Esophagus muscularis mucosa (tissue), 4 donors: Measurements from ENCODE around the gene SCFD1. TPM values are rescaled to one million over a fixed set of nuclear protein-coding genes. Genes with fewer than 3 reads are reported as not detected.
"Not testable (repeated sequence)": the region's sequence is repeated elsewhere in the genome, so short reads cannot be mapped to it uniquely, and the experiment has no call there.

Source experiments
- DNase-seq: peaks from one replicate; pipeline ENCODE4 v3.0.0-alpha.2; 2017; ENCODE audit errors: extremely low spot score
- H3K27ac ChIP-seq, 4 donors: fragments of 200-600 bp; sonication (generic); replicated peaks in 1 of 4; 1 replicate in 3 of 4; 2 replicates in 1 of 4; pipeline ENCODE4 v1.5.1; 2016 to 2019; ENCODE audit warnings: mild to moderate bottlenecking in 1 of 4
- H3K27me3 ChIP-seq, 4 donors: fragments of 200-600 bp; sonication (generic); one replicate each; pipeline versions ENCODE4 v1.5.1 to v1.6.0; 2016 to 2019
- H3K36me3 ChIP-seq, 4 donors: fragments of 200-600 bp; sonication (generic); one replicate each; pipeline ENCODE4 v1.5.1; 2016 to 2019
- H3K4me1 ChIP-seq, 4 donors: fragments of 200-600 bp; sonication (generic); one replicate each; pipeline ENCODE4 v1.5.1; 2016 to 2019
- H3K4me3 ChIP-seq, 4 donors: fragments of 200-600 bp; sonication (generic); 1 replicate in 2 of 4; 2 replicates in 2 of 4; pipeline ENCODE4 v1.5.1; 2016 to 2019; ENCODE audit warnings: mild to moderate bottlenecking in 4 of 4, moderate library complexity in 1 of 4
- H3K9me3 ChIP-seq, 4 donors: fragments of 200-600 bp; sonication (generic); 1 replicate in 3 of 4; 2 replicates in 1 of 4; pipeline ENCODE4 v1.5.1; 2016 to 2019
- EP300 ChIP-seq: sonication (generic); formaldehyde crosslinking; IDR thresholded peaks from one replicate; pipeline ENCODE4 v1.6.1; 2017; ENCODE audit warnings: antibody characterized with exemption
- POLR2A ChIP-seq: fragments of 450-650 bp; IDR thresholded peaks from one replicate; pipeline ENCODE4 v1.6.1; 2017; ENCODE audit warnings: antibody characterized with exemption, moderate library complexity, mild to moderate bottlenecking, low read depth
- POLR2AphosphoS5 ChIP-seq, 2 donors: sonication (generic); formaldehyde crosslinking; IDR thresholded peaks; one replicate each; pipeline ENCODE4 v1.6.1; 2017; ENCODE audit warnings: antibody characterized with exemption in 2 of 2
- WGBS: methylation state at CpG from one replicate; pipeline ENCODE4 v1.1.5; 2018; 5-methylcytosine and 5-hydroxymethylcytosine counted together
- intact Hi-C: fragments of 100-400 bp; cut with DNase I; formaldehyde crosslinking; loops from one replicate; pipeline ENCODE4 v1.15.1; 2023
- total RNA-seq, 4 donors: library from RNA; depleted of rRNA; stranded (reverse); fragments of >200 nt; gene quantifications; one replicate each; pipeline versions ENCODE4 v1.1.0 to v1.2.1, GENCODE V29; 2016
- TF ChIP-seq, protein P1 (sequence below), 3 experiments: fragments of 200-600 bp in 2 of 3; fragments of 450-650 bp in 1 of 3; sonication (generic) in 2 of 3; IDR thresholded peaks; one replicate each; pipeline ENCODE4 v1.5.1; 2017 to 2019; ENCODE audit warnings: antibody characterized with exemption in 3 of 3, mild to moderate bottlenecking in 2 of 3, moderate library complexity in 1 of 3

Gene SCFD1
- total RNA-seq, 4 donors from 2014 or later = 29.6 to 45.7 (median 33.0) TPM

GRCh38 chr14:30669594-30669993 lies 47.5 kb downstream of the SCFD1 start:
- no peaks in the 10 kb centered on the region for H3K27me3 ChIP-seq
- no peaks in the 10 kb centered on the region for H3K9me3 ChIP-seq
- TF ChIP-seq, protein P1, sequence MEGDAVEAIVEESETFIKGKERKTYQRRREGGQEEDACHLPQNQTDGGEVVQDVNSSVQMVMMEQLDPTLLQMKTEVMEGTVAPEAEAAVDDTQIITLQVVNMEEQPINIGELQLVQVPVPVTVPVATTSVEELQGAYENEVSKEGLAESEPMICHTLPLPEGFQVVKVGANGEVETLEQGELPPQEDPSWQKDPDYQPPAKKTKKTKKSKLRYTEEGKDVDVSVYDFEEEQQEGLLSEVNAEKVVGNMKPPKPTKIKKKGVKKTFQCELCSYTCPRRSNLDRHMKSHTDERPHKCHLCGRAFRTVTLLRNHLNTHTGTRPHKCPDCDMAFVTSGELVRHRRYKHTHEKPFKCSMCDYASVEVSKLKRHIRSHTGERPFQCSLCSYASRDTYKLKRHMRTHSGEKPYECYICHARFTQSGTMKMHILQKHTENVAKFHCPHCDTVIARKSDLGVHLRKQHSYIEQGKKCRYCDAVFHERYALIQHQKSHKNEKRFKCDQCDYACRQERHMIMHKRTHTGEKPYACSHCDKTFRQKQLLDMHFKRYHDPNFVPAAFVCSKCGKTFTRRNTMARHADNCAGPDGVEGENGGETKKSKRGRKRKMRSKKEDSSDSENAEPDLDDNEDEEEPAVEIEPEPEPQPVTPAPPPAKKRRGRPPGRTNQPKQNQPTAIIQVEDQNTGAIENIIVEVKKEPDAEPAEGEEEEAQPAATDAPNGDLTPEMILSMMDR (IDR thresholded peaks at IDR 0.05) = no peak
- no peak for TF ChIP-seq POLR2AphosphoS5 (IDR thresholded peaks at IDR 0.05)
- no peak for TF ChIP-seq POLR2A
- TF ChIP-seq EP300 = no peak
- peaks cover 5 to 24% (median 13%) of the 10 kb centered on the region in 4 donors for H3K36me3 ChIP-seq
- no peak overlapping the region for H3K4me3 ChIP-seq
- no peaks in the 10 kb centered on the region for H3K4me1 ChIP-seq
- no peak overlapping the region for H3K27ac ChIP-seq
- no peak for DNase-seq
- intact Hi-C loops = no loop called here

GRCh38 chr14:30673071-30673470 lies 51.0 kb downstream of the SCFD1 start:
- intact Hi-C loops = no loop called here
- no peak for DNase-seq
- Histone ChIP-seq H3K27ac (no peak overlapping the region), H3K9me3 (no peaks in the 10 kb centered on the region), H3K4me3 (no peak overlapping the region), H3K27me3 (no peaks in the 10 kb centered on the region), H3K36me3 (peaks cover 12 to 54% (median 22%) of the 10 kb centered on the region in 4 donors), H3K4me1 (no peaks in the 10 kb centered on the region)
- WGBS = 87% methylated on average over 1 of the region's 1 CpG
- no peak for TF ChIP-seq POLR2AphosphoS5 (IDR thresholded peaks at IDR 0.05)
- TF ChIP-seq, protein P1 (IDR thresholded peaks at IDR 0.05) = no peak
- TF ChIP-seq POLR2A = no peak
- TF ChIP-seq EP300 = no peak

DNA sequence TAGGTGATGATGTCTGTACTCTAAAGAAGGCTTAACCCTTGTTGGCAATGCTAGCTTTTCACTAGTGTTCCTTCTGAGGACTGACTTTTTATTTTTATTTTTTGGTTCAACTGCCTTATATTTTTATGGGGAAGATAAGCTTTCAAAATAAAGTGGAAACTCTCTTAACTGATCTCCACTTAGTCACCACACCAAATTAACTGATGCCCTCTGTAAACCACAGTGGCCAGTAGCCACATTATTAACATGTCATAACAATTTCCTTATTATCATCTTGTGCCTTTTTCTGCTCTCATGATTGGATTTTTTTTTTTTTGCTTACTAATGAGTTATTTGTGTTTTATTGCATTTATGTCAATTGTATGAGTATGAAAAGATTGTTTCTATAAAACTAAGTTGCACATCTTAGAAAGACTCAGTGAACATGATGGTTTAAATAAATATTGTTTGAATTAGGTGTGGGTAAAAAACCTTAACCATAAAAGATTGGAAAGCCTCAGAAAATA lies 56.9 kb downstream of the SCFD1 start:
- TF ChIP-seq POLR2A (no peak), EP300 (no peak), POLR2AphosphoS5 (IDR thresholded peaks at IDR 0.05) (no peak)
- TF ChIP-seq, protein P1 (IDR thresholded peaks at IDR 0.05) = no peak
- peaks cover 12 to 66% (median 25%) of the 10 kb centered on the region in 4 donors for H3K36me3 ChIP-seq
- H3K4me1 ChIP-seq = no peaks in the 10 kb centered on the region
- intact Hi-C loops = no loop called here
- no peak overlapping the region for H3K27ac ChIP-seq
- H3K9me3 ChIP-seq = no peaks in the 10 kb centered on the region
- H3K27me3 ChIP-seq = no peaks in the 10 kb centered on the region
- H3K4me3 ChIP-seq = no peak overlapping the region
- no peak for DNase-seq

- DNase-seq = no peak
- intact Hi-C loops = no loop called here
- no peak overlapping the region for H3K27ac ChIP-seq
- peaks cover 5 to 56% (median 19%) of the 10 kb centered on the region in 4 donors for H3K36me3 ChIP-seq
- no peaks in the 10 kb centered on the region for H3K4me1 ChIP-seq
- TF ChIP-seq POLR2A = no peak
- TF ChIP-seq POLR2AphosphoS5 (IDR thresholded peaks at IDR 0.05) = no peak
- no peak for TF ChIP-seq EP300
- TF ChIP-seq, protein P1 (IDR thresholded peaks at IDR 0.05) = no peak
- H3K4me3 ChIP-seq = no peak overlapping the region
- no peaks in the 10 kb centered on the region for H3K27me3 ChIP-seq
- no peaks in the 10 kb centered on the region for H3K9me3 ChIP-seq
Measured at GRCh38 chr14:30680036-30680435, 57.9 kb downstream of the SCFD1 start.

GRCh38 chr14:30680776-30681175 lies 58.7 kb downstream of the SCFD1 start:
- H3K27ac ChIP-seq, intact Hi-C loops, DNase-seq, H3K4me3 ChIP-seq, H3K4me1 ChIP-seq, H3K27me3 ChIP-seq, H3K9me3 ChIP-seq: not testable (repeated sequence)
- H3K36me3 ChIP-seq = peaks cover 5 to 48% (median 13%) of the 10 kb centered on the region in 4 donors
- WGBS = 98% methylated on average over 5 of the region's 5 CpGs
